ENCODE results near the gene LMTK3. TPM values are rescaled to one million over a fixed set of nuclear protein-coding genes. Genes with fewer than 3 reads are reported as not detected.

The LMTK3 gene
- total and polyA plus RNA-seq, 7 donors, result 0.14 to 1.7 (median 0.65) TPM; not detected in 3

- no peak for DNase-seq
- Histone ChIP-seq H3K9me3 (no peaks in the 10 kb centered on the region), H3K36me3 (peaks cover 21 to 61% (median 24%) of the 10 kb centered on the region in 4 donors), H3K27me3 (no peaks in the 10 kb centered on the region), H3K4me1 (no peaks in the 10 kb centered on the region), H3K4me3 (no peak overlapping the region), H3K27ac (no peak overlapping the region)
- TF ChIP-seq CTCF (IDR thresholded peaks at IDR 0.05) (no peak), POLR2A (IDR thresholded peaks at IDR 0.05) (no peak), POLR2AphosphoS5 (IDR thresholded peaks at IDR 0.05) (no peak), EP300 (IDR thresholded peaks at IDR 0.05) (no peak)
- intact Hi-C loops (cut with DNase I), result no loop called here
- 88 to 91% methylated on average over 11 of the region's 11 CpGs for WGBS, 2 donors
These were observed 55.6 kb downstream of the LMTK3 start for GRCh38 chr19:48455908-48456562.

GRCh38 chr19:48455171-48455907, 56.3 kb downstream of the LMTK3 start, which contains the start of gene KCNJ14:
TSS of gene KCNJ14 (plus strand) at chr19:48455574. CDS start at chr19:48461725, 6,151 bp downstream.
- H3K36me3 ChIP-seq, result peaks cover 28 to 68% (median 30%) of the 10 kb centered on the region in 4 donors

GRCh38 chr19:48454150-48454730, 57.4 kb downstream of the LMTK3 start:
- Histone ChIP-seq H3K4me3 (no peak overlapping the region), H3K4me1 (no peaks in the 10 kb centered on the region), H3K27ac (no peak overlapping the region), H3K36me3 (peaks cover 37 to 78% (median 38%) of the 10 kb centered on the region in 4 donors), H3K27me3 (no peaks in the 10 kb centered on the region), H3K9me3 (no peaks in the 10 kb centered on the region)
- TF ChIP-seq CTCF (IDR thresholded peaks at IDR 0.05) (no peak), EP300 (IDR thresholded peaks at IDR 0.05) (no peak), POLR2A (IDR thresholded peaks at IDR 0.05) (no peak), POLR2AphosphoS5 (IDR thresholded peaks at IDR 0.05) (no peak)
- WGBS, 2 donors, result 93 to 94% methylated on average over 22 of the region's 22 CpGs
- intact Hi-C loops (cut with DNase I), result no loop called here
- no peak for DNase-seq

More at GRCh38 chr19:48455171-48455907, 56.3 kb downstream of the LMTK3 start, which contains the start of gene KCNJ14:
- intact Hi-C loops (cut with DNase I), result no loop called here
- no peak for TF ChIP-seq POLR2AphosphoS5 (IDR thresholded peaks at IDR 0.05)
- TF ChIP-seq POLR2A (IDR thresholded peaks at IDR 0.05), result no peak
- TF ChIP-seq EP300 (IDR thresholded peaks at IDR 0.05), result no peak
- no peak for TF ChIP-seq CTCF (IDR thresholded peaks at IDR 0.05)
- Histone ChIP-seq H3K9me3 (no peaks in the 10 kb centered on the region), H3K27ac (no peak within 1 kb of the TSS), H3K4me1 (no peaks in the 10 kb centered on the region), H3K27me3 (no peaks in the 10 kb centered on the region), H3K4me3 (no peak within 1 kb of the TSS)
- DNase-seq, result no peak
- WGBS, 2 donors, result 85 to 89% methylated on average over 16 of the region's 16 CpGs

GRCh38 chr19:48452289-48453190, 59.1 kb downstream of the LMTK3 start:
- TF ChIP-seq POLR2A (IDR thresholded peaks at IDR 0.05) (no peak), POLR2AphosphoS5 (IDR thresholded peaks at IDR 0.05) (no peak), CTCF (IDR thresholded peaks at IDR 0.05) (no peak), EP300 (IDR thresholded peaks at IDR 0.05) (no peak)
- peaks cover 37 to 95% (median 39%) of the 10 kb centered on the region in 4 donors for H3K36me3 ChIP-seq
- 84 to 92% methylated on average over 33 of the region's 33 CpGs for WGBS, 2 donors
- H3K4me3 ChIP-seq, result no peak overlapping the region
- no peak for DNase-seq
- no peak overlapping the region for H3K27ac ChIP-seq
- intact Hi-C loops (cut with DNase I), result no loop called here
- peaks cover 0 to 2% (median 0%) of the 10 kb centered on the region in 4 donors for H3K4me1 ChIP-seq
- H3K9me3 ChIP-seq, result no peaks in the 10 kb centered on the region
- no peaks in the 10 kb centered on the region for H3K27me3 ChIP-seq
